Measurements from ENCODE around the gene URB1.
"Not testable (repeated sequence)": the region's sequence is repeated elsewhere in the genome, so short reads cannot be mapped to it uniquely, and the experiment has no call there.

The URB1 gene

DNA sequence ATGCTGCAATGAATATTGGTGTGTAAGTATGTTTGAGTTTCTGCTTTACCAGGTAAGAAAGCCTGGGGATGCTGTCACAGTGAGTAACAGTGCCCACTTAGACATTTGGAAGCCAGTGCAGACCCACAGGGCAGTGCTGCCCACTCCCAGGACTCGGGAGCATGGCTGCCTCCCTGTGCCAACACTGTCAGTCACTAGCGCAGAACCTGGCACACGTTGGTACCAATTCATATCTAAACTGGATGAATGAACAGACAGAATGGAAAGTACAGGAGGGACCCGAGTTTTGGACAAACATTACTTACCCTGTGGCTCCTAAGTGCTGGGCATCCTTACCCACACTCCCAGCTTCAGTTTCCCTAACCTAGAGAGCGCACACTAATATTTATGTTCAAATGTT lies 18.1 kb upstream of the URB1 start:
- DNase-seq = no peak

DNA sequence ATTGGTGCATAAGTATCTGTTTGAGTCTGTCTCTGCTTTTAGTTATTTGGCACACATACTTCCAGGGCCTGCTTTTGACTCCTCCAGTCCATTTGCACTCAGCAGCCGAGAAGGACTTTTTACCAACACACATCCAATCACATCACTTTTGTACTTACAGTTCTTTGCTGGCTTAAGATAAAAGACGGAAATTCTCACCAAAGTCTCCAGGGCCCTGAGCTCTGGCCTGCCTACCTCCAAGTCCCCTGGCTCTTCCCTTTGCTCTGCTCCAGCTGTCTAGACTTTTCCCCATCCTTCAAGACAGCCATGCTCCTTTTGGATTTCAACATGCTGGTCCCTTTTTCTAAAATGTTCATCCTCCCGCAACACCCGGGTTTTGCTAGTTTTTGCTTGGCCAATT lies 17.5 kb upstream of the URB1 start:
- no peak for DNase-seq

DNA sequence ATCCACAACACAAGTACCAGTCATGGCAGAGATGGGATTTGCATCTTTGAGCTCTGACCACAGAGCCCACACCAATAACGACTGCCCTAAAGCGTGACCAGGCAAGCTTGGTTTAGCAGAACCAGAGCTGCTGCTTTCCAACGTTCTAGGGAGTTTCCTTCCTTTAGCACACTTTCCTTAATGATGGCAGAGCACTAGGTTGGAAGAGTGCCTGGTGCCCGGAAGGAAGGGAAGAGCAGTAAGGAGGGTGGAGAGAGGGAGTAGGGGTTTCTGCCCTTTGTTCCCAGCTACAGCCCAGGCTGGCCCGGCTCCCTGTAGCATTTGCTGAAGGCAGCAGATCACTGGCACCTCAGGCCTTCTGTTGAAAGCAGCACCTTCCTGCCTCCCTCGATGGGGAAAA lies 13.6 kb upstream of the URB1 start:
- no peak for DNase-seq

DNA sequence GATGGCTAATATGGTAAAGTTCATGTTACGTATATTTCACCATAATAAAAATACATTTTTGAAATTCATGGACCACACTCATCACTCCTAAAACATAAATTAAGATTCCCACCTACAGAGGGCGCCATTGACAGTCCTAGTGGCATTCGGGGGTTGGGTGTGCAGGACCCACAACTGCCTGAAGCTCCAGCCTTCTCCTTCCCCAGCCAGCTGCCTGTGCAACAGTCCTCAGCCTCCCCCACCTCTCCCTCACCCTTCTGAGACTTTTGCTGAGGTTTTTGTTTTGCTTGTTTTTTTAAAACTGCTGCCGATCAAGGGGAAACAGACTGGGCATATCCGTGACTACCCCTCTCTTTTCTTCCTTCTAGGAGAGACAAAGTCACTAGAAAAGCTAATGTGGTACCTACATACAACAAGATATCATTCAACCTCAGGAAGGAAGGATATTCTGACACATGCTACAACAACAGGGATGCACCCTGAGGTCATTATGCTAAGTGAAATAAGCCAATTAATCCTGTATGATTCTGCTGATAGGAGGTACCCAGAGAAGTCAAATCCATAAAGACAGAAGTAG lies 10.5 kb upstream of the URB1 start:
- peak; percentile 45 to 51 for DNase-seq

DNA sequence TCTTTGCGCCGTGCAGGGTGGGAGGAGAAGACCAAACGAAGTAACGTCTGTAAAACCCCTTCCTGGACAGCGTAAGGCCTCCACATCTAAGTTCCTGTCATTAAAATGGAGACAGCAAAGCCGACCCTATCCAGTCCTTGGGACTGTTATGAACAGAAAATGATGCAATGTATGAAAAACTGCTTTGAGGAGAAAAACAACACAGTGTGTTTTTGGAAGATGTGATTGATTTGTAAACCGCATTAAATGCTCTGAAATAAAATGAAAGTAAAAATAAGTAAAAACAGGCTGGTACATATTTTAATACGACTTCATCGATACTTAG lies 827 bp upstream of the URB1 start:
- DNase-seq = no peak

DNA sequence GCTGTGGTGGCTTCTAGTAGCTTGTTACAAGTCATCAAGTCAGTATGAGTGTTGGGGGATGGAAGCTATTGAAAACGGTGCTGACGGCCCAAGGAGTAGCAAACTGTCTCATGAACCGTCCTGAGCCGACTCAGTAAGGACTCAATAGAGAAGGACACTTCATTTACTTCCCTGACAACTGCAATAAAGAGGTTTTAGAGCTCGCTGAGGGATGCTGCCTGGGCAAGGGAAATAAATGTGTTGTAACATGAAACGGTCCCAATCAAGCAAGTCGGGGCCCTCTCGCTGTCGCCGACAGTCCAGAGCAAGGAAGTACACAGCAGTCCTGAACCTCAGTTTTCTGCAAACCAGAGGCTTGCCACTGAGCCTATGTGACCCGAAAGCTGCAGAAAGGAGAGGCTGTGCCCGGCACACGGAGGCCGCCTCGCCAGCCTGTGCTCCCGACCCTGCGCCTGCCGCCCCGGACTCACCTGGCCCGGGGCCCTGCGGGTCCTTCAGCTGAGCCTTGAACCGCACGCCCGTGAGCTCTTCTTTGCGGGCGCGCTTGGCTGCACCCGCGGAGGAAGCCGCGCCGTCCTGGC lies 423 bp downstream of the URB1 start:
- DNase-seq = peak in 1 of 2 experiments; percentile 3

DNA sequence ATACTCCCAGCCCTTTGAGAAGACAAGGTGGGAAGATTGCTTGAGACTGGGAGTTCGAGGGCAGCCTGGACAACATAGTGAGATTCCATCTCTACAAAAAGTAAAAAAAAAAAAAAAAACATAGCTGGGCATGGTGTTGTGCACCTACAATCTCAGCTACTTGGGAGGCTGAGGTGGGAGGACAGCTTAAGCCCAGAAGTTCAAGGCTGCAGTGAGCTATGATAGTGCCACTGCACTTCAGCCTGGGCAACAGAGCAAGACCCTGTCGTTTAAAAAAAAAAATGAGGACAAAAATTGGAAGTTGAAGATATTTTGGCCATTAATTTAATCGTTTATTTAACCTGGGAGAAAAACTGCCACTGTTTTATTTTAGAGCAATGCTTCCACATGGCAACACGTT lies 1.1 kb downstream of the URB1 start:
- no peak for DNase-seq

DNA sequence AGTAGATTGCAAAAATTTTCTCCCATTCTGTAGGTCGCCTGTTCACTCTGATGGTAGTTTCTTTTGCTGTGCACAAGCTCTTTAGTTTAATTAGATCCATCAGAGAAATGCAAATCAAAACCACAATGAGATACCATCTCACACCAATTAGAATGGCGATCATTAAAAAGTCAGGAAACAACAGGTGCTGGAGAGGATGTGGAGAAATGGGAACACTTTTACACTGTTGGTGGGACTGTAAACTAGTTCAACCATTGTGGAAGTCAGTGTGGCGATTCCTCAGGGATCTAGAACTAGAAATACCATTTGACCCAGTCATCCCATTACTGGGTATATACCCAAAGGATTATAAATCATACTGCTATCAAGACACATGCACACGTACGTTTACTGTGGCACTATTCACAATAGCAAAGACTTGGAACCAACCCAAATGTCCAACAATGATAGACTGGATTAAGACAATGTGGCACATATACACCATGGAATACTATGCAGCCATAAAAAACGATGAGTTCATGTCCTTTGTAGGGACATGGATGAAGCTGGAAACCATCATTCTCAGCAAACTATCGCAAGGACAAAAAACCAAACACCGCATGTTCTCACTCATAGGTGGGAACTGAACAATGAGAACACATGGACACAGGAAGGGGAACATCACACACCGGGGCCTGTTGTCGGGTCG lies 2.1 kb downstream of the URB1 start:
- not testable (repeated sequence) for DNase-seq

DNA sequence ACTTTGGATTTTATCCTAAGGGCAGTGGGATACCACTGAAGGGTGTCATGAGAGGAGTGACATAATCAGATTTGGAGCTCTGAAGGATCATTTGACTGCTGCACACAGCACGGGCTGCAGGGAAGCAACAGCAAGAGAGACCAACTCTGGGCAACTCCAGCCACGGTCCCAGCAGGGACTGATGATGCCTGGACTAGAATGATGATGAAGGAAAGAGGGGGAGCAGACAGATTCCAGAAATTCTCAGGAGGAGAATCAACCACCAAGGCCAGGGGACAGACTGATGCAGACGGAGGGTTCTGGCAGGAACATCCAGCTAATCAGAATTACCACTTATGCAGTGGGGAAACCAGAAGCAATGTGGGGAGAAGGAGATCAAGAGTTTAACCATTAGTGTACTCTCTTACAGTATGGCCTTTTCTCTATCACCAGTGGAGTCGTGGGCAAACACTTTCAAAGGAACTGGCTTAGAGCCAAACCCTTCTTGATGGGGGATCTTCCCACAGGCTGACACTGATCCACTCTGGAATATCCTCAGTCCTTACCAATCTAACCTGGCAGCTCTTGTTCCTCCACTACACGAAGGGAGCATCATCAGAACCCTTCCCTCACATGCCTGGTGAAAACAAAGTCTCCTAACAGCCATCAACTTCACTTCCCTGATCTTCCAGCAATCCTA lies 3.3 kb downstream of the URB1 start:
- DNase-seq = no peak

DNA sequence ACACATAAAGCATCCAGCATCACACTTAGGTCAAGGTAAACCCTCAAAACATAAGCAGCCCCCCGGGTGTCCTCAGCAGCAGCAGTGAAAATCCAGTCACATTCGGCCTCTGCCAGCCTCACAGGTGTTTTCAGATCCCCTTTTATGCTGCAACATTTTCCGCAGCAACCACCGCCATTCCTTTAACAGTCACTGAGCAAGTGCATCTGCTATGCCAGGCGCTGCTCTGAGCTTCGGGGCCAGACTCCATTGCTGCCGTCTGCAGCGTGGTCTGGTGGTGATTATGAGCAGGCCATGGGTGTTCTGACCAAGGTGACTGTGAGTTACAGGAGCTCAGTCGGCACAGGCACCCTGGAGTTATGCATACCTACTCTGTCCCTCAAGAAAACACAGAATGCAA lies 4.5 kb downstream of the URB1 start:
- no peak for DNase-seq

DNA sequence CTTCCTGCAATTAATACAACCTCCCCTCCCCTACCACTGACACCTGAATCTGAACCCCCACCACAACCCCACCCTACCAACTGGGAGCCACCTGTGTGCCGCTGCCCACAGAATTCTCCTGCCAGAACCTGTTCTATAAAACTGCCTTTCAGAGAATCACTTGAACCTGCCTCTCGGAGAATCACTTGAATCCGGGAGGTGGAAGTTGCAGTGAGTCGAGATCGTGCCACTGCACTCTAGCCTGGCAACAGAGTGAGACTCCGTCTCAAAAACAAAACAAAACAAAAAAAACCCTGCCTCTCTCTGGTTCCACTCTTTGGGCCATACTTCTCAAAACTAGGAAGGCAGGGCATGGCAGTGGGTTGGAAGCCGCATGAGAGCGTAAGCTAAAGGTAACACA lies 5.7 kb downstream of the URB1 start:
- DNase-seq = no peak

DNA sequence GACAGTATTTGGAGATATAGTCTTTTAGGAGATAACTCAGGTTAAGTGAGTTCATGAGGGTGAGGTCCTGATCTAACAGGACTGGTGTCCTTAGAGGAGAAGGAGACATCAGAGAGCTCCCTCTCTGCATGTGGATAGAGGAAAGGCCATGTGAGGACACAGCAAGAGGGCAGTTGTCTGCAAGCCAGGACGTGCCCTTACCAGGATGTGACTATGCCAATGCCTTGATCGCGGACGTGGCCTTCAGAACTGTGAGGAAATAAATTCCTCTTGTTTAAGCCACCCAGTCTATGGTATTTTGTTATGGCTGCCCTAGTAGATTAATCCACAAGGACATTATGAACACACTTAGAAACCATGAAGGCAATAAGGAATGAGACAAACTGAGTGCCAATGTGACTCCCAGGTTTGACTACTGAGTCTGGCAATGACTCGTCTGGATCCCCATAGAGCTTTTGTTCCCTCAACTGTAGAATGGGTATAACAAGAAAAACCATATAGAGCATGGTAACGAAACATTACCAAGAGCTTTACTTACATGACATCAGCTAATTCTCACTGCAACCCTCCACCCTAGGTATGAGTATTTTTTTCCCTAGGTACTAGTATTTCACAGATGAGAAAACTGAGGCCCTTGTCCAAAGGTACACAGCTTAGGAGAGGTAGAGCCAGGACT lies 6.5 kb downstream of the URB1 start:
- DNase-seq = no peak

DNA sequence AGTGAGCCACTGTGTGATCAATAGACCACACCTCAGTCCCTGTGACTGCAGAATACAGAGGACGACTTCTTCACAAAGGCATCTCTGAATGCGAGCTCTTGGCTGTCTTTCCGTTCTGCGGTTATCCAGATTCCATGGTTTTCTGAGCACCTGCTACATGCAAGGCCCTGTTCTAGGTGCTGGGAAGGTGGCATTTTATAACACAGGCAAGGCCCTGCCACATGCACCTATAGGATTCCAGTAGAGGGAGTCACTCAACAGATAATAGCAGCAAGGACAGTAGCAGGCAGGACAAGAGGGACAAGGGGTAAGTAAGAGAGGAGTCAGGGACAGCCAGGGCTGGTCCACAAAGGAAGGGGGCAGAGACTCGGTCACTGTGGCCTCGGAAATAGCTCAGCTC lies 9.0 kb downstream of the URB1 start:
- DNase-seq = no peak

DNA sequence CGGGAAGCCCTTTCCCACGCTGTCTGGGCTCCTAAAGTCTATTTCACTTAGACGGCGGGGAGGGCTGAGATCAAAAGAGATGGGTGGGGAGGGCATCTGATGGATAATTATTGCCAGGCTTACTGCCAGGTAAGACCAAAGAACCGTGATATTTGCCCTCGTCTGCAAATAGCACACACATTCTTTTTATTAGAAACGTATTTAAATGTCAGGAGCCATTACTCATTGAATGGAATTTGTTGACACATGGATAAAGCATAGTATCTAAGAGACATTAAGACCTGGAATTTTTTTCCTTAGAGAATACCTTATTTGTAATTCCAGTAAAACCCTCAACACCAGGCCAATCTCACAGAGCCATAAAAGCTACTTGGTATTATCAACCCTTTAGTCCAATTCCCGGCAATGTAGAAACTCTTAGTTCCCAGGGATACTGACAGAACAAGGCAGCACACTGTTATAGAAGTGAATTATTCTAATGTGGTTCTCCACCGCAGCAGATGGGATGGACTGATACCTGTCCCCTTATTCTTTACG lies 10.6 kb downstream of the URB1 start:
- DNase-seq = no peak

DNA sequence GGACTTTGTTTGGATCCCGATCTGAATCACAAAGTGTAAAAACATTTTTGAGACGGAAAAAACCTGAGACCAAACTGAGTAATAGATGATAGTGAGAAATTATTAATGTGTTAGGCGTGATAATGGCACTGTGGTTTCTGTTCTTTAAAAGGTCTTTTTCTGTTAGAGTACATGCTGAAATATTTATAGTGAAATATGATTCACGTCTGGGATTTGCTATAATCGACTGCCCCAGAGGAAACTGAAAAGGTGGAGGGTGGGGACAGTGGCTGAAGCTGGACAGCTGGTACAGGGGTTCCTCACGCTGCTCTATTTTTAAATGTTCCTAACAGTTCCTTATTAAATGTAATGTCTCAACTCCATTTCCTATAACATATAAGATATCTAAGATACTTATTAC lies 11.2 kb downstream of the URB1 start:
- DNase-seq = no peak

DNA sequence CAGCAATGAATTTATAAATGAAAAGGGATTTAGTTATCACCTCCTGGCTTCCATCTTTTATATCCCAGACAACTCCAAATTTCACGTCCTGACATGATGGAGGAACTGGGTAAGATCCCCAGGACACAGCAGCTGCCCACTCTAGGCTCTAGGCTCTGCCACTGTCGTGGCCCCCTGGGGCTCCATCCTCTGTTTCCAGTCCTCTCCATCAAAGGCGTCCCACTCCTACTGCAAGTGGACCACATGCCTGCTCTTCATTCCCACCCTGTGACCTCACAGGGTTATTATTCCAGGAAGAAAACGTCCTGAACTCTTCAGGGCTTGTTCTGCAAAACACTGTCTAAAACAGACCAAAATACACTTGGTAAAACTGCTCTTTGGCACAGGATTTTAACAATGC lies 11.9 kb downstream of the URB1 start:
- no peak for DNase-seq

DNA sequence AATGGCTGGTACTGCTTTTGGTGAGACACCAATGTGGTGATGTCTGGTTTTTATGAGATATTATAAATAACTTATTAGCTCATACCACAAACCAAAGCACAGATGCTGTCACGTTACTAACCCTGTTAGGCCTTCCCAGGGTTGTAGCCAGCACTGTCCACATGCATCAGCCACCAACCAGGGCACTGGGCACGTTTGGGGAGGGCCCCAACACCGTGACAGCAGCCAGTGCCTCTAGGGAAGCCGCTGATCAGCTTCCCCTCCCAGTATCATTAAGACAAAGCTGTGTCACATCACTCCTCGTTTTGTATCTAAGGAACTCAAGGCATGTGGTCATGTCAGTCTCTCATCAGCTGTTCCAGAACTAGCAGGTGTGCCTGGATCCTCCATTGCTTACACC lies 13.9 kb downstream of the URB1 start:
- no peak for DNase-seq

DNA sequence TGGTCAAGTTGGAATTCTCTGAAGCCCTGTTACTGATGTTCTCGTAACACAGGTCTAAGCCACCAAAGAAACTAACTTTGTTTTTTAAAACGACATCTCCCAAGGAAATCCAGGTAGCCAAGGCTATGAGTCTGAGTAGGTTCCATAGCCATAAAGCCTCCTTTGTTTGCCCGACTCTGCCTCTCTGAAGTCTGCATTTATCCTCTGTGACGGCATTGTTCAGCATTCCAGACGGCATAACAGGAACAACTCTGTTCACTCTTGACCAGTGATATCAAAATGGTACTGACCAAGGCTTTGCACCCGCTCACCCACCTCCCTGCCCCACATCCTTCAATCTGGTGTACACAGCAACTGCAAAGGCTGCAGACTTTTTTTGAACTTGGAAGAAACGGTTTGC lies 14.8 kb downstream of the URB1 start:
- DNase-seq = no peak

DNA sequence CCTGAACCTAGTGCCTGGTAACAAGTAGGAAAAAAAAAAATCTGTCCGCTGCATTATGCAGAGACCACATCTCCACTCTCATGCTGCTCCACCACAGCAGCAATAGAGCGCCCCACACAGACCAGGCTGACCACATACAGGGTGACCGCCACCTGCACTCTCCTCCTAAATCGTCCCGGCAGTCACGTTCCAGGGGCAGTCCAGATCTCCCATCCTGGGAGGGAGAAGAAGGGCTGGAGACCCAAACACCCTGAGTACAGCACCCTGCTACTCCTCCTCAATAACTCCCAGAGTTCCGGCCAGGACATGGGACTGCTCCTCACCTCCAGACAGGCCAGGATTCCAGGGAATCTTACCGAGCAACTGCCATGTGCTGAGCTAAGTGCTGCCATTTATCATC lies 15.3 kb downstream of the URB1 start:
- no peak for DNase-seq

DNA sequence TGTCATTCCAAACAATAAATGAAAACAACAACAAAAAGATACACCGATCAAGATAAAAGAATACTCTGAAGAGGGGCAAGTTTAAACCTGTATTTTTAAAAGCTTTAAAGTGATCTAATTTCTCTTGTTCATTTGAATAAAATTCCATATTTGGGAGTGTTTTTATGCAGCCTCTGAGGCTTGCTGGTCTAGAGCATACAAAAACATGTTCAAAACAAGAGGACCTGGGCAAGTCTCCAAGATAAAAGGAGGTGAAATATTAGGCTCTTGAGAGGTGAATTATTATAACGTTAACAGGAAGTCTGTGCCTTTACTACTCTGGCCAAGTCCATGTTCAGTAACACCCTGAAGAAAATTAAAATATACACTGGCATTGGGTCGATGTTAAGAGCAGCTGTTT lies 20.1 kb downstream of the URB1 start:
- DNase-seq = no peak

DNA sequence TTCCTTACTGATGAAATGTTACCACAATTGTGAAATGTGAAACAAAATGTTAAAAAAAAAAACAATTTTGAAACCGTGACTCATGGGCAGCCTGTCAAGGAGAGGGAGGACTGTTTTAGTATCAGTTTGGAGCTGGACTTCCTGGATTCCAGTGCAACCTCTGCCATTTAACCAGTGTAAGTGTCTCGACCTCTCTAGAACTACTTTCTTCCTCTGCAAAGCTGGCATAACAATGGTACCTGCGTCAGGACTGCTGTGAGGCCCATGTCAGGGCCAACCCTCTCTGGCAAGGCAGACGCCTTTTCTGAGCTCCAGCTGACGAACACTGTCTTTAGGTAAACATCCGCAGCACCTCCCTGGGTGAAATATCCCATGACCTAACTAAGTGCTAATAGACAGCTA lies 20.9 kb downstream of the URB1 start:
- DNase-seq = no peak

DNA sequence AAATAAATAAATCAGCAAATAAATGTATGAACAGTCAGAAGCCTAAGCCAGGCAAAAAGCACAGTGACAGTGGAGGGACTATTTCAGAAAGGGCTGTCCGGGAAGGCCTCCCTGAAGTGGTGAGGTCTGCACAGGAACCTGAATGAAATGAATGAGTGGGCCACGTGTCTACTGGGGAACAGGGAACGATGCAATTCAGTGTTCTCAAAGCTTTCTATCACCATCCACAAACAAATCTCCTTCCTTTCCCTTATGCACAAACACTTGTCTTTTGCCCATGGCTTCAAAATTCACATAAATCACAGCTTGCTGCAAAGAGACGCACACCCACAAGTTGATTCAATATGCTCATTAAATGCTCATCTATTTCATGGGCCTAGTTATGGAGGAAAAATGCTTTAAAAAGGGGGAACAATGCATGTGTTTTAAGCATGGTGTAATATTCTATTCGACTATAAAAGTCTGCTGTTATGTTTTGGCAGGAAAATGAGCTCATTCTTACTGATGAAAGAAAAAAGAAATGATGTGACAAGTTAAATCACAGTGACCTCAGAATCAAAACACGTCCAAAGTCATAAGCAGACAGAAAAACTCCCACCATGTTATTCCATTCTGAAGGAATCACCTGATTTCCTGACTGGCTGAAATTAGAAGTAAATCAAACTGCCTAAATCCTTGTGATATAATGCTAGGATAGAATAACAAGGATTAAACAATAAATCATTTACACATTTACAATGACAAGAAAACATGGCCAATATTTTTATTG lies 21.6 kb downstream of the URB1 start:
- no peak for DNase-seq

DNA sequence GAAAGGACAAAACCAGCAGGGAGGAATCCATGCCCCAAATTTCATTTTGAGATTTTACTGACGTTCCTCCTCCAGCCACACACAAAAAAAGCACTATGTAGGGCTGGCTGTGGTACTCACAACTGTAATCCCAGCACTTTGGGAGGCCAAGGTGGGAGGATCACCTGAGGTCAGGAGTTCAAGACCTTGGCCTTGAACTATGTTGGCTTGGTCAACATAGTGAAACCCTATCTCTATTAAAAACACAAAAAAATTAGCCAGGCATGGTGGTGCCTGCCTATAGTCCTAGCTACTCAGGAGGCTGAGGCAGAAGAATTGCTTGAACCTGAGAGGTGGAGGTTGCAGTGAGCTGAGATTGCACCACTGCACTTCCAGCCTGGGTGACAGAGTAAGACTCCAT lies 23.9 kb downstream of the URB1 start:
- DNase-seq = not testable (repeated sequence)
